Endodermal cell (in vitro differentiated cells): Measurements from ENCODE around the gene MINDY4. TPM values are rescaled to one million over a fixed set of nuclear protein-coding genes. Genes with fewer than 3 reads are reported as not detected.
A peak's percentile ranks its signal among the peaks of the same experiment; 100 is the strongest.

Experiments used
- DNase-seq: peaks from one replicate; pipeline ENCODE4 v3.0.0-alpha.2; 2017
- H3K27ac ChIP-seq: 2 replicates; pipeline ENCODE4 v1.5.1; 2013; ENCODE audit warnings: mild to moderate bottlenecking, low read depth, low read length, moderate library complexity
- H3K27me3 ChIP-seq: 2 replicates; pipeline ENCODE4 v1.6.1; 2013; ENCODE audit warnings: mild to moderate bottlenecking, low read length, moderate library complexity; ENCODE audit not compliant: insufficient read depth, control insufficient read depth, poor library complexity, severe bottlenecking
- H3K36me3 ChIP-seq: 2 replicates; pipeline ENCODE4 v1.7.0; 2013; ENCODE audit warnings: mild to moderate bottlenecking, low read length, moderate library complexity; ENCODE audit not compliant: control insufficient read depth, insufficient read depth
- H3K4me1 ChIP-seq: one replicate; pipeline ENCODE4 v1.7.0; 2013; ENCODE audit warnings: low read length; ENCODE audit not compliant: control insufficient read depth, insufficient read depth
- H3K4me3 ChIP-seq: 2 replicates; pipeline ENCODE4 v1.5.1; 2013; ENCODE audit warnings: mild to moderate bottlenecking, low read length, moderate library complexity
- H3K9ac ChIP-seq: 2 replicates; pipeline ENCODE4 v1.6.1; 2013; ENCODE audit warnings: mild to moderate bottlenecking, low read length, moderate library complexity; ENCODE audit not compliant: poor library complexity, severe bottlenecking; ENCODE audit errors: extremely low read depth
- H3K9me3 ChIP-seq: 2 replicates; pipeline ENCODE4 v1.6.1; 2013; ENCODE audit warnings: mild to moderate bottlenecking, low read length, moderate library complexity; ENCODE audit not compliant: control insufficient read depth
- H3K27ac Mint-ChIP-seq: 2 replicates; pipeline ENCODE4 v1.8.0; 2020; ENCODE audit warnings: mixed read lengths
- H3K27me3 Mint-ChIP-seq: 2 replicates; pipeline ENCODE4 v1.8.0; 2021; ENCODE audit warnings: mild to moderate bottlenecking, mixed read lengths; ENCODE audit not compliant: insufficient read depth
- H3K36me3 Mint-ChIP-seq: 2 replicates; pipeline ENCODE4 v1.8.0; 2020; ENCODE audit warnings: low read depth, mixed read lengths
- H3K4me1 Mint-ChIP-seq: 2 replicates; pipeline ENCODE4 v1.8.0; 2020; ENCODE audit warnings: mixed read lengths
- H3K4me3 Mint-ChIP-seq: 2 replicates; pipeline ENCODE4 v1.8.0; 2020; ENCODE audit warnings: mild to moderate bottlenecking, moderate library complexity, mixed read lengths
- H3K9me3 Mint-ChIP-seq: 2 replicates; pipeline ENCODE4 v1.8.0; 2020; ENCODE audit warnings: mild to moderate bottlenecking, mixed read lengths
- CTCF ChIP-seq: fragments of 200-600 bp; sonication (generic); conservative IDR thresholded peaks from 2 replicates; pipeline ENCODE4 v1.5.0; 2021; ENCODE audit warnings: antibody characterized with exemption, mild to moderate bottlenecking
- WGBS, 2 experiments: methylation state at CpG; one replicate each; pipeline versions ENCODE4 v1.1.5 to v1.1.7; 2013; ENCODE audit warnings: missing lambda C conversion rate in 2 of 2, mixed read lengths in 1 of 2; ENCODE audit not compliant: insufficient coverage in 1 of 2, insufficient read length in 1 of 2; 5-methylcytosine and 5-hydroxymethylcytosine counted together
- total RNA-seq, 2 donors: library from RNA; stranded (reverse); fragmentation: NEBNext Ultra II Directional in 1 of 2; extraction: Animal tissue kit (Norgen Biotek cat#: 25700) in 1 of 2; gene quantifications; 2 replicates in 1 of 2; 3 replicates in 1 of 2; pipeline ENCODE4 v1.2.1, GENCODE V29; 2021

The MINDY4 gene
- total RNA-seq, 2 donors from 2014 or later, result 7.2 to 8.1 TPM

- Mint-ChIP-seq H3K4me1 (no peaks in the 10 kb centered on the region), H3K9me3 (peaks cover 7% of the 10 kb centered on the region), H3K27ac (no peak overlapping the region), H3K4me3 (no peak overlapping the region), H3K27me3 (peaks cover 14% of the 10 kb centered on the region), H3K36me3 (no peaks in the 10 kb centered on the region)
- no peak overlapping the region for H3K4me3 ChIP-seq
- H3K27me3 ChIP-seq, result no peaks in the 10 kb centered on the region
- H3K9ac ChIP-seq, result no peak overlapping the region
- no peaks in the 10 kb centered on the region for H3K9me3 ChIP-seq
- no peak for TF ChIP-seq CTCF
- 90 to 93% methylated on average over 4 to 6 of the region's 6 CpGs for WGBS, 2 experiments
- H3K4me1 ChIP-seq, result no peaks in the 10 kb centered on the region
- H3K36me3 ChIP-seq, result no peaks in the 10 kb centered on the region
- no peak for DNase-seq
- H3K27ac ChIP-seq, result no peak overlapping the region
Observed at GRCh38 chr7:30733216-30733615, 38.0 kb upstream of the MINDY4 start.

GRCh38 chr7:30733691-30734090 is 37.5 kb upstream of the MINDY4 start:
- Histone ChIP-seq H3K27ac (no peak overlapping the region), H3K4me3 (no peak overlapping the region), H3K9me3 (no peaks in the 10 kb centered on the region), H3K27me3 (no peaks in the 10 kb centered on the region), H3K36me3 (no peaks in the 10 kb centered on the region), H3K9ac (no peak overlapping the region), H3K4me1 (no peaks in the 10 kb centered on the region)
- H3K9me3 Mint-ChIP-seq, result peaks cover 7% of the 10 kb centered on the region
- no peak overlapping the region for H3K27ac Mint-ChIP-seq
- H3K4me1 Mint-ChIP-seq, result no peaks in the 10 kb centered on the region
- no peak overlapping the region for H3K4me3 Mint-ChIP-seq
- H3K36me3 Mint-ChIP-seq, result no peaks in the 10 kb centered on the region
- DNase-seq, result no peak
- WGBS, 2 experiments, result 94 to 98% methylated on average over 9 to 11 of the region's 11 CpGs
- peaks cover 16% of the 10 kb centered on the region for H3K27me3 Mint-ChIP-seq
- TF ChIP-seq CTCF, result no peak

GRCh38 chr7:30734497-30734896 is 36.7 kb upstream of the MINDY4 start:
- Mint-ChIP-seq H3K27ac (no peak overlapping the region), H3K4me3 (no peak overlapping the region), H3K27me3 (peaks cover 17% of the 10 kb centered on the region), H3K4me1 (no peaks in the 10 kb centered on the region), H3K36me3 (no peaks in the 10 kb centered on the region), H3K9me3 (peaks cover 7% of the 10 kb centered on the region)
- H3K9me3 ChIP-seq, result no peaks in the 10 kb centered on the region
- WGBS, 2 experiments, result 86 to 100% methylated on average over 2 to 7 of the region's 7 CpGs
- no peak overlapping the region for H3K4me3 ChIP-seq
- TF ChIP-seq CTCF, result no peak
- H3K27ac ChIP-seq, result no peak overlapping the region
- peak; percentile 44 for DNase-seq
- no peaks in the 10 kb centered on the region for H3K27me3 ChIP-seq
- no peaks in the 10 kb centered on the region for H3K36me3 ChIP-seq
- H3K4me1 ChIP-seq, result no peaks in the 10 kb centered on the region
- no peak overlapping the region for H3K9ac ChIP-seq
